GM21515 (cell line): ENCODE data around the gene SPATA32.
A peak's percentile ranks its signal among the peaks of the same experiment; 100 is the strongest.

Source experiments
- ATAC-seq: cut with Tn5 transposase; IDR thresholded peaks from one replicate; pipeline ENCODE4 v1.9.1; 2021; ENCODE audit not compliant: unreplicated experiment

The SPATA32 gene

GRCh38 chr17:45230410-45230786 is 31.5 kb downstream of the SPATA32 start:
- no peak for ATAC-seq

- ATAC-seq: no peak
Measured at GRCh38 chr17:45229681-45230409, 32.0 kb downstream of the SPATA32 start.

GRCh38 chr17:45228763-45229539 is 32.9 kb downstream of the SPATA32 start:
- ATAC-seq: peak; percentile 24

GRCh38 chr17:45227926-45228762 is 33.8 kb downstream of the SPATA32 start:
- no peak for ATAC-seq

- no peak for ATAC-seq
Measured at GRCh38 chr17:45227101-45227925, 34.6 kb downstream of the SPATA32 start.

GRCh38 chr17:45226576-45226975 is 35.3 kb downstream of the SPATA32 start:
- ATAC-seq: no peak

GRCh38 chr17:45225964-45226530 is 35.8 kb downstream of the SPATA32 start:
- peak; percentile 37 for ATAC-seq

- no peak for ATAC-seq
Measured at GRCh38 chr17:45225051-45225700, 36.7 kb downstream of the SPATA32 start.

- ATAC-seq: no peak
Measured at GRCh38 chr17:45224671-45225050, 37.2 kb downstream of the SPATA32 start.

- ATAC-seq: no peak
Measured at GRCh38 chr17:45223539-45224528, 38.1 kb downstream of the SPATA32 start.

- ATAC-seq: no peak
Measured at GRCh38 chr17:45222996-45223538, 38.8 kb downstream of the SPATA32 start.

GRCh38 chr17:45222289-45222995 is 39.5 kb downstream of the SPATA32 start:
- ATAC-seq: no peak

GRCh38 chr17:45222014-45222288 is 39.9 kb downstream of the SPATA32 start:
- no peak for ATAC-seq

- ATAC-seq: no peak
Measured at GRCh38 chr17:45221081-45222013, 40.5 kb downstream of the SPATA32 start, which contains the start of gene FMNL1. TSS of gene FMNL1 (plus strand) at chr17:45221885. CDS start at chr17:45222125, 240 bp downstream.

GRCh38 chr17:45220079-45220478 is 41.8 kb downstream of the SPATA32 start:
- ATAC-seq: no peak

GRCh38 chr17:45218895-45219661 is 42.8 kb downstream of the SPATA32 start:
- ATAC-seq: no peak
